Measurements from ENCODE around the gene RPS18. TPM values are rescaled to one million over a fixed set of nuclear protein-coding genes. Genes with fewer than 3 reads are reported as not detected.
"Not testable (repeated sequence)": the region's sequence is repeated elsewhere in the genome, so short reads cannot be mapped to it uniquely, and the experiment has no call there.

RPS18 gene
- total RNA-seq, 1 experiment from 2014 or later, result 4,062 TPM

GRCh38 chr6:33275795-33276580 is 4.1 kb downstream of the RPS18 start:
- Histone ChIP-seq H3K36me3 (ENCODE audit: control insufficient read depth in 1 of 2, insufficient read depth in 2 of 2, low read length in 2 of 2) (peaks cover 31 to 56% of the 10 kb centered on the region in 2 experiments), H3K27ac (ENCODE audit: low read depth, low read length) (peak overlapping the region; percentile 82), H3K4me3 (replicated peaks in 1 of 2; ENCODE audit: low read depth in 1 of 2, low read length in 2 of 2) (peak overlapping the region; percentile 34 to 99), H3K4me2 (ENCODE audit: low read length) (peak overlapping the region; percentile 86), H3K9ac (ENCODE audit: low read length) (peak overlapping the region; percentile 98), H3K79me2 (ENCODE audit: insufficient read depth, low read length) (peaks cover 49% of the 10 kb centered on the region), H3K4me1 (ENCODE audit: control insufficient read depth in 1 of 2, insufficient read depth in 2 of 2, low read length in 2 of 2) (peaks cover 43 to 66% of the 10 kb centered on the region in 2 experiments), H4K20me1 (ENCODE audit: insufficient read depth) (peaks cover 22% of the 10 kb centered on the region)
- H3K27me3 ChIP-seq (ENCODE audit: insufficient read depth, low read length); BruUV-seq (replicated peaks); RAD21 ChIA-PET (ENCODE audit: low non-redundant PET in 1 of 2, low total read pairs in 2 of 2, uncharacterized antibody in 2 of 2, unreplicated experiment in 2 of 2); ATAC-seq; DNase-seq (ENCODE audit: low read depth, low spot score); intact Hi-C loops (cut with micrococcal nuclease); H3K9me2 ChIP-seq (ENCODE audit: insufficient read depth); H2AFZ ChIP-seq (ENCODE audit: low read depth, low read length, poor library complexity, severe bottlenecking); H3K9me3 ChIP-seq (ENCODE audit: control insufficient read depth in 1 of 2, insufficient read depth in 1 of 2, low read depth in 1 of 2, low read length in 2 of 2): not testable (repeated sequence)
- POLR2A ChIA-PET, result interaction anchor here (1.2 to 2.4 kb wide), 7 partner anchors 13 to 134 kb away, joined by 3 to 12 read pairs (median 8); partner anchors contain the start of genes PFDN6, RGL2, WDR46 and ZBTB22
- CTCF ChIA-PET, result interaction anchor here (1.1 kb wide), 1 partner anchor 65 kb away, joined by 3 read pairs; no protein-coding TSS in a partner anchor

GRCh38 chr6:33276581-33276863 is 4.6 kb downstream of the RPS18 start:
- CTCF ChIA-PET, result interaction anchor here (0.6 to 1.8 kb wide), 7 partner anchors 13 to 262 kb away, joined by 3 to 9 read pairs (median 5); partner anchors contain the start of genes PFDN6, RGL2, WDR46 and ZBTB22
- RAD21 ChIA-PET (ENCODE audit: low non-redundant PET in 1 of 2, low total read pairs in 2 of 2, uncharacterized antibody in 2 of 2, unreplicated experiment in 2 of 2), result no interaction called here
- H3K4me3 ChIP-seq (replicated peaks in 1 of 2; ENCODE audit: low read depth in 1 of 2, low read length in 2 of 2), result peak overlapping the region; percentile 34 to 99
- H3K79me2 ChIP-seq (ENCODE audit: insufficient read depth, low read length), result peaks cover 44% of the 10 kb centered on the region
- peak overlapping the region; percentile 86 for H3K4me2 ChIP-seq (ENCODE audit: low read length)
- POLR2A ChIA-PET, result interaction anchor here (1.2 to 2.4 kb wide), 9 partner anchors 12 to 134 kb away, joined by 3 to 12 read pairs (median 7); partner anchors contain the start of genes PFDN6, RGL2, WDR46 and ZBTB22
- BruUV-seq (replicated peaks), result no TSS peak
- intact Hi-C loops (cut with micrococcal nuclease), result no loop called here
- no peaks in the 10 kb centered on the region for H3K27me3 ChIP-seq (ENCODE audit: insufficient read depth, low read length)
- peaks cover 22% of the 10 kb centered on the region for H4K20me1 ChIP-seq (ENCODE audit: insufficient read depth)
- peak; percentile 3 for ATAC-seq
- no peak for DNase-seq (ENCODE audit: low read depth, low spot score)
- peaks cover 31 to 56% of the 10 kb centered on the region in 2 experiments for H3K36me3 ChIP-seq (ENCODE audit: control insufficient read depth in 1 of 2, insufficient read depth in 2 of 2, low read length in 2 of 2)
- no peaks in the 10 kb centered on the region for H3K9me2 ChIP-seq (ENCODE audit: insufficient read depth)
- no peak overlapping the region for H2AFZ ChIP-seq (ENCODE audit: low read depth, low read length, poor library complexity, severe bottlenecking)
- no peaks in the 10 kb centered on the region for H3K9me3 ChIP-seq (ENCODE audit: control insufficient read depth in 1 of 2, insufficient read depth in 1 of 2, low read depth in 1 of 2, low read length in 2 of 2)
- peaks cover 43 to 68% of the 10 kb centered on the region in 2 experiments for H3K4me1 ChIP-seq (ENCODE audit: control insufficient read depth in 1 of 2, insufficient read depth in 2 of 2, low read length in 2 of 2)
- H3K27ac ChIP-seq (ENCODE audit: low read depth, low read length), result peak overlapping the region; percentile 82
- peak overlapping the region; percentile 98 for H3K9ac ChIP-seq (ENCODE audit: low read length)
- TF ChIP-seq POLR2AphosphoS5 (IDR thresholded peaks at IDR 0.05; ENCODE audit: low read depth, low read length), result no peak
- TF ChIP-seq POLR2A (IDR thresholded peaks at IDR 0.05; ENCODE audit: borderline replicate concordance, extremely low read depth, insufficient read depth, insufficient read length), result no peak
- TF ChIP-seq SIN3A (IDR thresholded peaks at IDR 0.05; ENCODE audit: low read depth), result no peak
- TF ChIP-seq ATF3 (IDR thresholded peaks at IDR 0.05), result no peak
- no peak for TF ChIP-seq ZBTB33 (IDR thresholded peaks at IDR 0.05; ENCODE audit: extremely low read depth, insufficient replicate concordance, low read length)
- no peak for TF ChIP-seq EZH2phosphoT487 (IDR thresholded peaks at IDR 0.05; ENCODE audit: borderline replicate concordance)
- TF ChIP-seq MAX (IDR thresholded peaks at IDR 0.05), result no peak
- no peak for TF ChIP-seq ZNF274 (IDR thresholded peaks at IDR 0.05; ENCODE audit: low read depth, low read length)
- TF ChIP-seq CBX3 (IDR thresholded peaks at IDR 0.05; ENCODE audit: low read depth), result no peak
